Small intestine (tissue), 7 donors: ENCODE results near the gene VSTM2A. TPM values are rescaled to one million over a fixed set of nuclear protein-coding genes. Genes with fewer than 3 reads are reported as not detected.

Experiments
- DNase-seq, 2 donors: peaks; one replicate each; pipeline versions ENCODE4 v3.0.0 to v3.0.0-alpha.2; 2013
- FAIRE-seq: peaks from 2 replicates; lab custom pipeline; 2012; peaks lifted over from hg19 to GRCh38; lab: Jason Lieb, UNC
- H3K27ac ChIP-seq, 3 donors: one replicate each; pipeline ENCODE4 v1.5.1; 2013; ENCODE audit warnings: low read length in 2 of 3, mild to moderate bottlenecking in 2 of 3, control low read depth in 1 of 3, inconsistent platforms in 1 of 3, low read depth in 1 of 3, moderate library complexity in 1 of 3
- H3K27me3 ChIP-seq, 3 donors: one replicate each; pipeline ENCODE4 v1.6.1; 2013; ENCODE audit warnings: low read length in 3 of 3, inconsistent platforms in 1 of 3; ENCODE audit not compliant: control insufficient read depth in 3 of 3, insufficient read depth in 3 of 3
- H3K36me3 ChIP-seq, 3 donors: one replicate each; pipeline ENCODE4 v1.6.1; 2013; ENCODE audit warnings: low read length in 3 of 3, inconsistent platforms in 1 of 3, low read depth in 1 of 3, mild to moderate bottlenecking in 1 of 3, moderate library complexity in 1 of 3; ENCODE audit not compliant: control insufficient read depth in 3 of 3, insufficient read depth in 2 of 3
- H3K4me1 ChIP-seq, 3 donors: one replicate each; pipeline ENCODE4 v1.6.1; 2013; ENCODE audit warnings: low read length in 2 of 3, inconsistent platforms in 1 of 3, low read depth in 1 of 3, mild to moderate bottlenecking in 1 of 3, moderate library complexity in 1 of 3; ENCODE audit not compliant: control insufficient read depth in 3 of 3, insufficient read depth in 2 of 3
- H3K4me3 ChIP-seq, 3 donors: one replicate each; pipeline ENCODE4 v1.5.1; 2013; ENCODE audit warnings: low read length in 3 of 3, control low read depth in 1 of 3, inconsistent platforms in 1 of 3, low read depth in 1 of 3, mild to moderate bottlenecking in 1 of 3, moderate library complexity in 1 of 3
- H3K9me3 ChIP-seq, 2 donors: one replicate each; pipeline ENCODE4 v1.6.1; 2013; ENCODE audit warnings: low read depth in 1 of 2, low read length in 1 of 2; ENCODE audit not compliant: control insufficient read depth in 2 of 2, insufficient read depth in 1 of 2
- WGBS, 3 donors: extraction: QIAGEN DNeasy Blood & Tissue Kit; methylation state at CpG; one replicate each; pipeline ENCODE4 v1.1.7; 2013; 5-methylcytosine and 5-hydroxymethylcytosine counted together
- polyA plus RNA-seq, 4 donors: library from polyadenylated mRNA; stranded (reverse) in 3 of 4; unstranded in 1 of 4; fragments of 200-250 nt in 3 of 4; fragments of 120-200 nt in 1 of 4; gene quantifications; one replicate each; pipeline versions ENCODE4 v1.2.1 to v1.2.3, GENCODE V29; 2013
- donor health status: healthy with polysubstance abuse.
- donor health status: control.
- donor health status: control.
- donor health status: Bipolar disorder and iron deficiency.
- donor health status: healthy.

VSTM2A gene
- polyA plus RNA-seq, 4 donors, result 0.10 to 0.25 TPM; not detected in 2

GRCh38 chr7:54545241-54545563 is 3.0 kb downstream of the VSTM2A start:
- peaks cover 12 to 45% (median 24%) of the 10 kb centered on the region in 3 donors for H3K27me3 ChIP-seq
- DNase-seq, result no peak
- H3K4me1 ChIP-seq, result no peaks in the 10 kb centered on the region
- H3K27ac ChIP-seq, result no peak overlapping the region
- no peaks in the 10 kb centered on the region for H3K9me3 ChIP-seq
- WGBS, 3 donors, result 4 to 25% (median 11%) methylated on average over 5 of the region's 5 CpGs
- FAIRE-seq, result no peak
- no peak overlapping the region for H3K4me3 ChIP-seq
- H3K36me3 ChIP-seq, result no peaks in the 10 kb centered on the region

- FAIRE-seq, result no peak
Measured at GRCh38 chr7:54546081-54546985, 4.2 kb downstream of the VSTM2A start.

GRCh38 chr7:54546986-54547314 is 4.8 kb downstream of the VSTM2A start:
- Histone ChIP-seq H3K36me3 (no peaks in the 10 kb centered on the region), H3K27me3 (peaks cover 12 to 40% (median 22%) of the 10 kb centered on the region in 3 donors), H3K9me3 (no peaks in the 10 kb centered on the region), H3K4me3 (no peak overlapping the region), H3K4me1 (no peaks in the 10 kb centered on the region), H3K27ac (no peak overlapping the region)
- WGBS, 3 donors, result 2 to 4% (median 3%) methylated on average over 15 of the region's 15 CpGs
- DNase-seq (no peak), FAIRE-seq (no peak)

More at GRCh38 chr7:54546081-54546985, 4.2 kb downstream of the VSTM2A start:
- no peak overlapping the region for H3K27ac ChIP-seq
- no peaks in the 10 kb centered on the region for H3K36me3 ChIP-seq
- DNase-seq, result peak in 1 of 2 donors; percentile 16
- H3K4me1 ChIP-seq, result no peaks in the 10 kb centered on the region
- peaks cover 12 to 45% (median 24%) of the 10 kb centered on the region in 3 donors for H3K27me3 ChIP-seq
- WGBS, 3 donors, result 2 to 5% (median 5%) methylated on average over 40 to 80 of the region's 80 CpGs
- H3K4me3 ChIP-seq, result peak overlapping the region in 1 of 3 donors; percentile 11
- H3K9me3 ChIP-seq, result no peaks in the 10 kb centered on the region

- FAIRE-seq, result no peak
- Histone ChIP-seq H3K27me3 (peaks cover 7 to 9% (median 8%) of the 10 kb centered on the region in 3 donors), H3K4me3 (no peak overlapping the region), H3K9me3 (no peaks in the 10 kb centered on the region), H3K4me1 (no peaks in the 10 kb centered on the region), H3K27ac (no peak overlapping the region), H3K36me3 (no peaks in the 10 kb centered on the region)
- 79 to 86% (median 81%) methylated on average over 3 of the region's 3 CpGs for WGBS, 3 donors
- DNase-seq, result no peak
Measured at GRCh38 chr7:54550471-54550870, 8.3 kb downstream of the VSTM2A start.

- 18 to 29% (median 22%) methylated on average over 1 of the region's 1 CpG for WGBS, 3 donors
- Histone ChIP-seq H3K9me3 (no peaks in the 10 kb centered on the region), H3K27ac (no peak overlapping the region), H3K4me3 (no peak overlapping the region), H3K36me3 (no peaks in the 10 kb centered on the region), H3K27me3 (no peaks in the 10 kb centered on the region), H3K4me1 (no peaks in the 10 kb centered on the region)
- DNase-seq (no peak), FAIRE-seq (no peak)
Measured at GRCh38 chr7:54556121-54556520, 13.9 kb downstream of the VSTM2A start.

GRCh38 chr7:54559401-54559800 is 17.2 kb downstream of the VSTM2A start:
- FAIRE-seq, result no peak

GRCh38 chr7:54560198-54560597 is 18.0 kb downstream of the VSTM2A start:
- DNase-seq (no peak), FAIRE-seq (no peak)
- H3K27me3 ChIP-seq, result no peaks in the 10 kb centered on the region

More at GRCh38 chr7:54559401-54559800, 17.2 kb downstream of the VSTM2A start:
- H3K9me3 ChIP-seq, result no peaks in the 10 kb centered on the region
- no peaks in the 10 kb centered on the region for H3K36me3 ChIP-seq
- H3K27ac ChIP-seq, result no peak overlapping the region
- 57 to 79% (median 77%) methylated on average over 1 of the region's 1 CpG for WGBS, 3 donors
- H3K4me3 ChIP-seq, result no peak overlapping the region
- H3K27me3 ChIP-seq, result no peaks in the 10 kb centered on the region
- H3K4me1 ChIP-seq, result no peaks in the 10 kb centered on the region
- DNase-seq, result no peak

GRCh38 chr7:54560723-54561122 is 18.5 kb downstream of the VSTM2A start:
- Histone ChIP-seq H3K27ac (no peak overlapping the region), H3K4me3 (no peak overlapping the region), H3K4me1 (no peaks in the 10 kb centered on the region), H3K27me3 (no peaks in the 10 kb centered on the region), H3K9me3 (no peaks in the 10 kb centered on the region), H3K36me3 (no peaks in the 10 kb centered on the region)
- FAIRE-seq (no peak), DNase-seq (no peak)
- 22 to 55% (median 34%) methylated on average over 2 of the region's 2 CpGs for WGBS, 3 donors

More at GRCh38 chr7:54560198-54560597, 18.0 kb downstream of the VSTM2A start:
- H3K4me1 ChIP-seq, result no peaks in the 10 kb centered on the region
- H3K36me3 ChIP-seq, result no peaks in the 10 kb centered on the region
- H3K27ac ChIP-seq, result no peak overlapping the region
- H3K4me3 ChIP-seq, result no peak overlapping the region
- H3K9me3 ChIP-seq, result no peaks in the 10 kb centered on the region
- WGBS, 3 donors, result 55 to 74% (median 69%) methylated on average over 2 of the region's 2 CpGs
